ENCODE measurements around the gene RGS7. TPM values are rescaled to one million over a fixed set of nuclear protein-coding genes. Genes with fewer than 3 reads are reported as not detected.
"Not testable (repeated sequence)": the region's sequence is repeated elsewhere in the genome, so short reads cannot be mapped to it uniquely, and the experiment has no call there.

The RGS7 gene
- total and polyA plus RNA-seq, 7 experiments from 2014 or later = not detected

- no peaks in the 10 kb centered on the region for H3K36me3 Mint-ChIP-seq
- no peaks in the 10 kb centered on the region for H3K4me1 Mint-ChIP-seq
- H3K27me3 Mint-ChIP-seq = no peaks in the 10 kb centered on the region
- POLR2A ChIA-PET = no interaction called here
- H3K27ac Mint-ChIP-seq = no peak overlapping the region
- DNase-seq (no peak), ATAC-seq (no peak)
- Histone ChIP-seq H3K36me3 (ENCODE audit: control insufficient read depth in 2 of 3, insufficient read depth in 3 of 3, low read length in 3 of 3) (no peaks in the 10 kb centered on the region), H3K9me3 (ENCODE audit: control insufficient read depth in 2 of 3, low read length in 3 of 3) (no peaks in the 10 kb centered on the region), H3K27me3 (ENCODE audit: control insufficient read depth in 2 of 2, insufficient read depth in 2 of 2, low read length in 2 of 2) (no peaks in the 10 kb centered on the region), H3K27ac (ENCODE audit: low read depth, low read length) (no peak overlapping the region), H3K4me1 (ENCODE audit: control insufficient read depth in 2 of 2, insufficient read depth in 2 of 2, low read length in 2 of 2) (no peaks in the 10 kb centered on the region), H3K4me3 (ENCODE audit: low read length) (no peak overlapping the region)
- intact Hi-C loops (cut with micrococcal nuclease) = no loop called here
- CTCF ChIA-PET = no interaction called here
- peaks cover 0 to 7% (median 2%) of the 10 kb centered on the region in 11 donors for H3K9me3 Mint-ChIP-seq
- H3K4me3 Mint-ChIP-seq = no peak overlapping the region
These were observed 266.2 kb downstream of the RGS7 start for GRCh38 chr1:241090798-241091197.

DNA sequence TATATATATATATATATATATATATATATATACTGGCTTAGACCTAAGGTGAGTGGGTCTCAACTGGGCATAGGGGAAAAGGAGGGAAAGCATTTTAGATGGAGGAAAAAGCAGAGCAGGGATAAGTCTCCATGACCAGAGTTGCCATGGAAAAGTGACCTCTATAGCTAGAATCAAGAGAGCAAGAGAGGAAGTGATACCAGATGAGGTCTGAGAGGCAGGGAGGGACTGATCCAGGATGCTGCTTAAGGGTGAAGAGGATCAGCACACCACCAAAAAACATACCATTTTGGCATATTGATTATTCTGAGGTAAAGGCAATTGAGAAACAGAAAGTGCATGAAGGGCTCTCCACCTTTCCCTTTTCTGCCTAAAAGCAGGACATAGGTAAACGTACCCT, 267.9 kb downstream of the RGS7 start:
- H3K27me3 Mint-ChIP-seq; H3K4me1 ChIP-seq (ENCODE audit: control insufficient read depth in 2 of 2, insufficient read depth in 2 of 2, low read length in 2 of 2); intact Hi-C loops (cut with micrococcal nuclease); H3K9me3 Mint-ChIP-seq; H3K36me3 ChIP-seq (ENCODE audit: control insufficient read depth in 2 of 3, insufficient read depth in 3 of 3, low read length in 3 of 3); H3K36me3 Mint-ChIP-seq; H3K4me3 Mint-ChIP-seq; CTCF ChIA-PET; DNase-seq; H3K4me3 ChIP-seq (ENCODE audit: low read length); H3K27me3 ChIP-seq (ENCODE audit: control insufficient read depth in 2 of 2, insufficient read depth in 2 of 2, low read length in 2 of 2); H3K9me3 ChIP-seq (ENCODE audit: control insufficient read depth in 2 of 3, low read length in 3 of 3); H3K27ac Mint-ChIP-seq; H3K27ac ChIP-seq (ENCODE audit: low read depth, low read length); H3K4me1 Mint-ChIP-seq; POLR2A ChIA-PET; ATAC-seq: not testable (repeated sequence)

- ATAC-seq; CTCF ChIA-PET; H3K4me1 Mint-ChIP-seq; H3K4me3 ChIP-seq (ENCODE audit: low read length); DNase-seq; H3K27me3 Mint-ChIP-seq; POLR2A ChIA-PET; H3K4me1 ChIP-seq (ENCODE audit: control insufficient read depth in 2 of 2, insufficient read depth in 2 of 2, low read length in 2 of 2); H3K4me3 Mint-ChIP-seq; H3K9me3 ChIP-seq (ENCODE audit: control insufficient read depth in 2 of 3, low read length in 3 of 3); H3K27me3 ChIP-seq (ENCODE audit: control insufficient read depth in 2 of 2, insufficient read depth in 2 of 2, low read length in 2 of 2); H3K36me3 ChIP-seq (ENCODE audit: control insufficient read depth in 2 of 3, insufficient read depth in 3 of 3, low read length in 3 of 3); H3K27ac ChIP-seq (ENCODE audit: low read depth, low read length); H3K36me3 Mint-ChIP-seq; H3K9me3 Mint-ChIP-seq; H3K27ac Mint-ChIP-seq; intact Hi-C loops (cut with micrococcal nuclease): not testable (repeated sequence)
These were observed 268.9 kb downstream of the RGS7 start for GRCh38 chr1:241088075-241088474.

- Histone ChIP-seq H3K27me3 (ENCODE audit: control insufficient read depth in 2 of 2, insufficient read depth in 2 of 2, low read length in 2 of 2) (no peaks in the 10 kb centered on the region), H3K4me3 (ENCODE audit: low read length) (no peak overlapping the region), H3K27ac (ENCODE audit: low read depth, low read length) (no peak overlapping the region), H3K36me3 (ENCODE audit: control insufficient read depth in 2 of 3, insufficient read depth in 3 of 3, low read length in 3 of 3) (no peaks in the 10 kb centered on the region), H3K9me3 (ENCODE audit: control insufficient read depth in 2 of 3, low read length in 3 of 3) (no peaks in the 10 kb centered on the region), H3K4me1 (ENCODE audit: control insufficient read depth in 2 of 2, insufficient read depth in 2 of 2, low read length in 2 of 2) (no peaks in the 10 kb centered on the region)
- no peak overlapping the region for H3K27ac Mint-ChIP-seq
- ATAC-seq = no peak
- H3K36me3 Mint-ChIP-seq = no peaks in the 10 kb centered on the region
- intact Hi-C loops (cut with micrococcal nuclease) = no loop called here
- peaks cover 0 to 7% (median 2%) of the 10 kb centered on the region in 11 donors for H3K9me3 Mint-ChIP-seq
- no peaks in the 10 kb centered on the region for H3K4me1 Mint-ChIP-seq
- no peaks in the 10 kb centered on the region for H3K27me3 Mint-ChIP-seq
- ChIA-PET CTCF (no interaction called here), POLR2A (no interaction called here)
- H3K4me3 Mint-ChIP-seq = no peak overlapping the region
- no peak for DNase-seq
These were observed 270.3 kb downstream of the RGS7 start for GRCh38 chr1:241086686-241087085.

- H3K27ac ChIP-seq (ENCODE audit: low read depth, low read length) = no peak overlapping the region
- Mint-ChIP-seq H3K27me3 (no peaks in the 10 kb centered on the region), H3K4me1 (no peaks in the 10 kb centered on the region), H3K4me3 (no peak overlapping the region), H3K36me3 (no peaks in the 10 kb centered on the region), H3K27ac (no peak overlapping the region), H3K9me3 (peaks cover 0 to 7% (median 0%) of the 10 kb centered on the region in 11 donors)
- no peaks in the 10 kb centered on the region for H3K36me3 ChIP-seq (ENCODE audit: control insufficient read depth in 2 of 3, insufficient read depth in 3 of 3, low read length in 3 of 3)
- H3K4me3 ChIP-seq (ENCODE audit: low read length) = no peak overlapping the region
- ChIA-PET POLR2A (no interaction called here), CTCF (interaction anchor here (0.5 kb wide), 1 partner anchor 107 kb away, joined by 4 read pairs; no protein-coding TSS in a partner anchor)
- intact Hi-C loops (cut with micrococcal nuclease) = no loop called here
- H3K9me3 ChIP-seq (ENCODE audit: control insufficient read depth in 2 of 3, low read length in 3 of 3) = no peaks in the 10 kb centered on the region
- H3K27me3 ChIP-seq (ENCODE audit: control insufficient read depth in 2 of 2, insufficient read depth in 2 of 2, low read length in 2 of 2) = no peaks in the 10 kb centered on the region
- DNase-seq = no peak
- no peak for ATAC-seq
- no peaks in the 10 kb centered on the region for H3K4me1 ChIP-seq (ENCODE audit: control insufficient read depth in 2 of 2, insufficient read depth in 2 of 2, low read length in 2 of 2)
These were observed 273.7 kb downstream of the RGS7 start for GRCh38 chr1:241083285-241083684.

GRCh38 chr1:241081473-241081872, 275.5 kb downstream of the RGS7 start:
- no peaks in the 10 kb centered on the region for H3K27me3 Mint-ChIP-seq
- Histone ChIP-seq H3K4me3 (ENCODE audit: low read length) (no peak overlapping the region), H3K9me3 (ENCODE audit: control insufficient read depth in 2 of 3, low read length in 3 of 3) (no peaks in the 10 kb centered on the region), H3K36me3 (ENCODE audit: control insufficient read depth in 2 of 3, insufficient read depth in 3 of 3, low read length in 3 of 3) (no peaks in the 10 kb centered on the region), H3K4me1 (ENCODE audit: control insufficient read depth in 2 of 2, insufficient read depth in 2 of 2, low read length in 2 of 2) (no peaks in the 10 kb centered on the region), H3K27me3 (ENCODE audit: control insufficient read depth in 2 of 2, insufficient read depth in 2 of 2, low read length in 2 of 2) (no peaks in the 10 kb centered on the region), H3K27ac (ENCODE audit: low read depth, low read length) (no peak overlapping the region)
- H3K27ac Mint-ChIP-seq = no peak overlapping the region
- H3K9me3 Mint-ChIP-seq = peaks cover 0 to 1% (median 0%) of the 10 kb centered on the region in 11 donors
- intact Hi-C loops (cut with micrococcal nuclease) = no loop called here
- H3K4me3 Mint-ChIP-seq = no peak overlapping the region
- DNase-seq = no peak
- no peaks in the 10 kb centered on the region for H3K36me3 Mint-ChIP-seq
- no peak for ATAC-seq
- H3K4me1 Mint-ChIP-seq = no peaks in the 10 kb centered on the region
- CTCF ChIA-PET = interaction anchor here (0.7 kb wide), 1 partner anchor 495 kb away, joined by 7 read pairs; no protein-coding TSS in a partner anchor
- POLR2A ChIA-PET = no interaction called here

DNA sequence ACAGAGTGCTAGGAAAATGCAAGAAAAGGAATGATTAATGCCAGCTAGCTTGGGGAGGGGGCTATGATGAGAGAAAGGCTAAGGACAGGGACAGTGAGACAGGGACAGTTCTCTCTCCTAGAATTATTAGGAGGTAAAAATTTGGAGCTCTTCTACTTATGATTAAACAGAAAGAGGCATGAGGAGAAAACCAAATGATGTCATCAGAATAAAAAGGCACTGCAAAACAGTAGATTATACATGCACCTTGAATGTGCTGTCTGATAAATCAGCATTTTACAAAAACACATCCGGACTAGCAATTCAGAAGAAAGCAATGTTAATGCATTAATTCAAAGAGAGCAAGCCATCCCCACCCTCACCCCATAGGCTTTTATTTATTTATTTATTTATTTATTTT, 277.5 kb downstream of the RGS7 start:
- ChIA-PET POLR2A (no interaction called here), CTCF (no interaction called here)
- ATAC-seq (no peak), DNase-seq (no peak)
- Mint-ChIP-seq H3K4me3 (no peak overlapping the region), H3K27ac (no peak overlapping the region), H3K27me3 (no peaks in the 10 kb centered on the region), H3K36me3 (no peaks in the 10 kb centered on the region), H3K4me1 (no peaks in the 10 kb centered on the region), H3K9me3 (peaks cover 0 to 3% (median 0%) of the 10 kb centered on the region in 11 donors)
- Histone ChIP-seq H3K4me1 (ENCODE audit: control insufficient read depth in 2 of 2, insufficient read depth in 2 of 2, low read length in 2 of 2) (no peaks in the 10 kb centered on the region), H3K9me3 (ENCODE audit: control insufficient read depth in 2 of 3, low read length in 3 of 3) (no peaks in the 10 kb centered on the region), H3K27ac (ENCODE audit: low read depth, low read length) (no peak overlapping the region), H3K4me3 (ENCODE audit: low read length) (no peak overlapping the region), H3K36me3 (ENCODE audit: control insufficient read depth in 2 of 3, insufficient read depth in 3 of 3, low read length in 3 of 3) (no peaks in the 10 kb centered on the region), H3K27me3 (ENCODE audit: control insufficient read depth in 2 of 2, insufficient read depth in 2 of 2, low read length in 2 of 2) (no peaks in the 10 kb centered on the region)
- intact Hi-C loops (cut with micrococcal nuclease) = no loop called here

Measured in naive thymus-derived CD4-positive, alpha-beta T cell (primary cell).